ENCODE measurements around the gene CYSTM1.
"Not testable (repeated sequence)": the region's sequence is repeated elsewhere in the genome, so short reads cannot be mapped to it uniquely, and the experiment has no call there.

The CYSTM1 gene

GRCh38 chr5:140196115-140196814 lies 21.3 kb downstream of the CYSTM1 start:
- H3K4me3 ChIP-seq (ENCODE audit: low read length), result no peak overlapping the region

DNA sequence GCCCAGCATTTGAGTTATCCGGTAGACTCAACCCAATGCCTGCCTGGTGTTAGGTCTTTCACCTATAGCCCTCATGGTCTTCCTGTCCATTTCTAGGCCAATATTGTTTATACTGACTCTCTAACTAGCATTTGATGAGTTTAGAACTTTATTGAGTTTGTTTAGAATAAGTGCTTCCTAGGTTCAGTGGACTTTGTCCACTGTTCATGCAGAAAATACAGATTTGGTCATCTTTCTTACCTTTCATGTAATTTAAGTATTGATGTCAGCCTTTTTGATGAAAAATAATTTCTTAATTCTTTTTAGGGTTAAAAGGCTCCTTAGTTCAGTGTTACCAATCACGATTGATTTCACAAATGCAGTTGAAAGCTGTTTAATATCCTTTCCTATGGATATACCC lies 22.0 kb downstream of the CYSTM1 start:
- H3K27me3 ChIP-seq (replicated peaks; ENCODE audit: control insufficient read depth, insufficient read depth, low read length), result no peaks in the 10 kb centered on the region
- no peak for DNase-seq (ENCODE audit: low read depth)
- H3K4me3 ChIP-seq (ENCODE audit: low read length), result no peak overlapping the region
- peaks cover 11% of the 10 kb centered on the region for H3K36me3 ChIP-seq (ENCODE audit: control insufficient read depth, insufficient read depth, low read length, severe bottlenecking)
- H3K4me1 ChIP-seq (ENCODE audit: control insufficient read depth, insufficient read depth, low read length), result no peaks in the 10 kb centered on the region
- no peak overlapping the region for H3K9ac ChIP-seq (ENCODE audit: low read length)
- no peaks in the 10 kb centered on the region for H3K9me3 ChIP-seq (ENCODE audit: control insufficient read depth, low read length)

More at GRCh38 chr5:140196115-140196814, 21.3 kb downstream of the CYSTM1 start:
- no peak for DNase-seq (ENCODE audit: low read depth)
- Histone ChIP-seq H3K4me1 (ENCODE audit: control insufficient read depth, insufficient read depth, low read length) (peaks cover 6% of the 10 kb centered on the region), H3K27me3 (replicated peaks; ENCODE audit: control insufficient read depth, insufficient read depth, low read length) (no peaks in the 10 kb centered on the region), H3K9ac (ENCODE audit: low read length) (no peak overlapping the region), H3K36me3 (ENCODE audit: control insufficient read depth, insufficient read depth, low read length, severe bottlenecking) (peaks cover 11% of the 10 kb centered on the region), H3K9me3 (ENCODE audit: control insufficient read depth, low read length) (no peaks in the 10 kb centered on the region)

DNA sequence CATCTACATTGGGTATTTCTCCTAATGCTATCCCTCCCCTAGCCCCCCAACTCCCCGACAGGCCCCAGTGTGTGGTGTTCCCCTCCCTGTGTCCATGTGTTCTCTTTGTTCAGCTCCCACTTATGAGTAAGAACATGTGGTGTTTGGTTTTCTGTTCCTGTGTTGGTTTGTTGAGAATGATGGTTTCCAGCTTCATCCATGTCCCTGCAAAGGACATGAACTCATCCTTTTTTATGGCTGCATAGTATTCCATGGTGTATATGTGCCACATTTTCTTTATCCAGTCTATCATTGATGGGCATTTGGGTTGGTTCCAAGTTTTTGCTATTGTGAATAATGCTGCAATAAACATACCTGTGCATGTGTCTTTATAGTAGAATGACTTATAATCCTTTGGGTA lies 23.9 kb downstream of the CYSTM1 start:
- not testable (repeated sequence) for H3K9ac ChIP-seq (ENCODE audit: low read length); H3K27me3 ChIP-seq (replicated peaks; ENCODE audit: control insufficient read depth, insufficient read depth, low read length)

DNA sequence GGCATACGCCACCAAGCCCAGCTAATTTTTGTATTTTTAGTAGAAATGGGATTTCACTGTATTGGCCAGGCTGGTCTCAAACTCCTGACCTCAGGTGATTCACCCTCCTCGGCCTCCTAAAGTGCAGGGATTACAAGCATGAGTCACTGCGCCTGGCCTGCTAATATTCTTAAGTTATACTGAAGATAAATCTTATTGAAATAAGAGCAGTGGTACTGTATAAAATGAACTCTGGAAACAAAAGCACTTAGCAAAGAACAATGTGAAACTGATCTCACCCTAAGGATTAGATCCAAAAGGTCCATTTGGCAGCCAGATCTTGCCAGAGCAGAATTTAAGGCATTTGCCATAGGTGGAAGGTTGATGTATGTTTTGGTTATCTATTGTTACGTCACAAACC lies 27.1 kb downstream of the CYSTM1 start:
- no peak overlapping the region for H3K4me3 ChIP-seq (ENCODE audit: low read length)
- no peaks in the 10 kb centered on the region for H3K9me3 ChIP-seq (ENCODE audit: control insufficient read depth, low read length)
- peaks cover 3% of the 10 kb centered on the region for H3K36me3 ChIP-seq (ENCODE audit: control insufficient read depth, insufficient read depth, low read length, severe bottlenecking)
- no peaks in the 10 kb centered on the region for H3K27me3 ChIP-seq (replicated peaks; ENCODE audit: control insufficient read depth, insufficient read depth, low read length)
- H3K4me1 ChIP-seq (ENCODE audit: control insufficient read depth, insufficient read depth, low read length), result peaks cover 14% of the 10 kb centered on the region
- DNase-seq (ENCODE audit: low read depth), result no peak
- H3K9ac ChIP-seq (ENCODE audit: low read length), result no peak overlapping the region

More for the DNA sequence above, 23.9 kb downstream of the CYSTM1 start:
- H3K4me3 ChIP-seq (ENCODE audit: low read length); H3K4me1 ChIP-seq (ENCODE audit: control insufficient read depth, insufficient read depth, low read length); DNase-seq (ENCODE audit: low read depth); H3K9me3 ChIP-seq (ENCODE audit: control insufficient read depth, low read length): not testable (repeated sequence)
- peaks cover 11% of the 10 kb centered on the region for H3K36me3 ChIP-seq (ENCODE audit: control insufficient read depth, insufficient read depth, low read length, severe bottlenecking)

DNA sequence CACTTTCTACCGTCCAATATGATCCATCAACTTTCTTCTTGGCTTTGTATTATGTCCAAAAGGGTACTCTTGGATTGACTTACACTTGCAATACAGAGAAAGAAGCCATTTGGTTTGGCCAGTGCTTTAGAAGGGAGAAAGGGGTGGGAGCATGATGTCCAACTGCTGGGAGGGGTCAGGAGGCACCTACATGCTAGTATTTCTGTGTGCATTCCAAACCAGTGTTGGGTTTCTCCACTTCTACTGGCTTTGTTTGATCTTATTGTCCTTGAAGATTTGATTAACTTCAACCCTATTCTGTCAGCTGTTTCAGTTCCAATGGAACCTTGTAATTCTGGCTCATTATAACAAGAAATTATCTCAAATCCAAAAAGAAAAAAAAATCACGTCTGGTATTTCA lies 27.6 kb downstream of the CYSTM1 start:
- Histone ChIP-seq H3K36me3 (ENCODE audit: control insufficient read depth, insufficient read depth, low read length, severe bottlenecking) (no peaks in the 10 kb centered on the region), H3K27me3 (replicated peaks; ENCODE audit: control insufficient read depth, insufficient read depth, low read length) (no peaks in the 10 kb centered on the region), H3K4me3 (ENCODE audit: low read length) (no peak overlapping the region), H3K9ac (ENCODE audit: low read length) (no peak overlapping the region), H3K4me1 (ENCODE audit: control insufficient read depth, insufficient read depth, low read length) (peaks cover 14% of the 10 kb centered on the region), H3K9me3 (ENCODE audit: control insufficient read depth, low read length) (no peaks in the 10 kb centered on the region)
- DNase-seq (ENCODE audit: low read depth), result no peak

GRCh38 chr5:140205216-140205615 lies 30.2 kb downstream of the CYSTM1 start:
- Histone ChIP-seq H3K27me3 (replicated peaks; ENCODE audit: control insufficient read depth, insufficient read depth, low read length) (no peaks in the 10 kb centered on the region), H3K36me3 (ENCODE audit: control insufficient read depth, insufficient read depth, low read length, severe bottlenecking) (no peaks in the 10 kb centered on the region)
- DNase-seq (ENCODE audit: low read depth), result no peak

GRCh38 chr5:140205952-140206351 lies 31.0 kb downstream of the CYSTM1 start:
- no peaks in the 10 kb centered on the region for H3K9me3 ChIP-seq (ENCODE audit: control insufficient read depth, low read length)
- no peak overlapping the region for H3K9ac ChIP-seq (ENCODE audit: low read length)
- peaks cover 14% of the 10 kb centered on the region for H3K4me1 ChIP-seq (ENCODE audit: control insufficient read depth, insufficient read depth, low read length)
- no peak for DNase-seq (ENCODE audit: low read depth)
- no peak overlapping the region for H3K4me3 ChIP-seq (ENCODE audit: low read length)
- H3K27me3 ChIP-seq (replicated peaks; ENCODE audit: control insufficient read depth, insufficient read depth, low read length), result no peaks in the 10 kb centered on the region
- no peaks in the 10 kb centered on the region for H3K36me3 ChIP-seq (ENCODE audit: control insufficient read depth, insufficient read depth, low read length, severe bottlenecking)

More at GRCh38 chr5:140205216-140205615, 30.2 kb downstream of the CYSTM1 start:
- Histone ChIP-seq H3K4me1 (ENCODE audit: control insufficient read depth, insufficient read depth, low read length) (peaks cover 14% of the 10 kb centered on the region), H3K9me3 (ENCODE audit: control insufficient read depth, low read length) (no peaks in the 10 kb centered on the region), H3K9ac (ENCODE audit: low read length) (no peak overlapping the region), H3K4me3 (ENCODE audit: low read length) (no peak overlapping the region)

DNA sequence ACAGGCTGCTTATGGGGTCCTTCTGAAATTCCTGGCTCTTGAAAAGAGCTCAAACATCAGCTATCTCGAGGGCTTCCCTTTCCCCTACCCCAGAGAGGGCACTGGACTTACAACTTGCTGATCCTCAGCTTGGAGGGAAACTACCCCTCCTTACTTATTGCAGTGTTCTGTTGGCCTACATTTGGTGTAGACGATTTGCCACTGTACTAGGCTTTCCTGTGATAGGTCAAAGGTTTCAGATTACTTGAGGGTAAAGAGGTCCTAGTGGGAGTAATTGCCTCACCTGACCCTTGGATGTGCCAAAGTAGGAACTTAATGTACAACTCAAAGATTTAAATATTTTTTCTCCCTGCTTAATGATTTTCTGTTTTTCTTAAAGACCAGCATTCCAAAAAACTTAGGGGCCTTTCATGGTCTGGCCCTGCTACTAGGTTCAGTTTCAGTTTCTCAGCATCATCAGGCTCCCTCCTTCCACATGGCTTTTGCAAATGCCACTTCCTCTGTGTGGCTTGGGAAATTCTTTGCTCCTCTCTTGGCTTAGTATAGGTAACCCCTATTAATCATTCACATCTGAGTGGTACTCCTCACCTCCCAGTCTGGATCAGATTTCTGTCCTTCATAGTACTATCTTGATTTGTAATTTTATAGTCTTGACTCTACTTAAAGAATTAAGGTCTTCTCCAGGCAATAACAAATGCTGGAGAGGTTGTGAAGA lies 32.4 kb downstream of the CYSTM1 start:
- Histone ChIP-seq H3K4me1 (ENCODE audit: control insufficient read depth, insufficient read depth, low read length) (peaks cover 14% of the 10 kb centered on the region), H3K27me3 (replicated peaks; ENCODE audit: control insufficient read depth, insufficient read depth, low read length) (no peaks in the 10 kb centered on the region), H3K9ac (ENCODE audit: low read length) (no peak overlapping the region), H3K36me3 (ENCODE audit: control insufficient read depth, insufficient read depth, low read length, severe bottlenecking) (peaks cover 3% of the 10 kb centered on the region), H3K9me3 (ENCODE audit: control insufficient read depth, low read length) (no peaks in the 10 kb centered on the region), H3K4me3 (ENCODE audit: low read length) (no peak overlapping the region)
- DNase-seq (ENCODE audit: low read depth), result no peak

- no peaks in the 10 kb centered on the region for H3K27me3 ChIP-seq (replicated peaks; ENCODE audit: control insufficient read depth, insufficient read depth, low read length)
Observed at GRCh38 chr5:140208065-140208464, 33.1 kb downstream of the CYSTM1 start.

GRCh38 chr5:140213370-140213983 lies 38.5 kb downstream of the CYSTM1 start:
- Histone ChIP-seq H3K36me3 (ENCODE audit: control insufficient read depth, insufficient read depth, low read length, severe bottlenecking) (peaks cover 3% of the 10 kb centered on the region), H3K27me3 (replicated peaks; ENCODE audit: control insufficient read depth, insufficient read depth, low read length) (no peaks in the 10 kb centered on the region), H3K9me3 (ENCODE audit: control insufficient read depth, low read length) (no peaks in the 10 kb centered on the region), H3K4me1 (ENCODE audit: control insufficient read depth, insufficient read depth, low read length) (peaks cover 5% of the 10 kb centered on the region), H3K9ac (ENCODE audit: low read length) (no peak overlapping the region), H3K4me3 (ENCODE audit: low read length) (no peak overlapping the region)
- DNase-seq (ENCODE audit: low read depth), result no peak

More at GRCh38 chr5:140208065-140208464, 33.1 kb downstream of the CYSTM1 start:
- Histone ChIP-seq H3K4me1 (ENCODE audit: control insufficient read depth, insufficient read depth, low read length) (peaks cover 14% of the 10 kb centered on the region), H3K36me3 (ENCODE audit: control insufficient read depth, insufficient read depth, low read length, severe bottlenecking) (peaks cover 3% of the 10 kb centered on the region), H3K9ac (ENCODE audit: low read length) (no peak overlapping the region), H3K9me3 (ENCODE audit: control insufficient read depth, low read length) (no peaks in the 10 kb centered on the region), H3K4me3 (ENCODE audit: low read length) (no peak overlapping the region)
- DNase-seq (ENCODE audit: low read depth), result no peak

- Histone ChIP-seq H3K4me3 (ENCODE audit: low read length) (no peak overlapping the region), H3K9me3 (ENCODE audit: control insufficient read depth, low read length) (no peaks in the 10 kb centered on the region), H3K4me1 (ENCODE audit: control insufficient read depth, insufficient read depth, low read length) (peaks cover 19% of the 10 kb centered on the region), H3K27me3 (replicated peaks; ENCODE audit: control insufficient read depth, insufficient read depth, low read length) (no peaks in the 10 kb centered on the region), H3K9ac (ENCODE audit: low read length) (no peak overlapping the region), H3K36me3 (ENCODE audit: control insufficient read depth, insufficient read depth, low read length, severe bottlenecking) (peaks cover 3% of the 10 kb centered on the region)
- peak; percentile 49 for DNase-seq (ENCODE audit: low read depth)
Observed at GRCh38 chr5:140214831-140215230, 39.8 kb downstream of the CYSTM1 start.
